Prostate gland (tissue), 2 donors: ENCODE results near the gene ADAR. TPM values are rescaled to one million over a fixed set of nuclear protein-coding genes. Genes with fewer than 3 reads are reported as not detected.
A peak's percentile ranks its signal among the peaks of the same experiment; 100 is the strongest.

Source experiments
- DNase-seq: peaks from one replicate; pipeline ENCODE4 v3.0.0-alpha.2; 2019; ENCODE audit warnings: low spot score
- H3K27ac ChIP-seq, 2 donors: fragments of 200-600 bp; sonication (generic); 2 replicates each; pipeline ENCODE4 v1.5.1; 2017 to 2019
- H3K27me3 ChIP-seq: fragments of 200-600 bp; sonication (generic); replicated peaks from 2 replicates; pipeline ENCODE4 v1.5.1; 2019; ENCODE audit not compliant: insufficient read depth
- H3K36me3 ChIP-seq, 2 donors: fragments of 200-600 bp; sonication (generic); 1 replicate in 1 of 2; 2 replicates in 1 of 2; pipeline versions ENCODE4 v1.5.1 to v1.8.1; 2017 to 2019
- H3K4me1 ChIP-seq: fragments of 200-600 bp; sonication (generic); replicated peaks from 2 replicates; pipeline ENCODE4 v1.5.1; 2019
- H3K4me3 ChIP-seq, 2 donors: fragments of 200-600 bp; sonication (generic); 2 replicates each; pipeline ENCODE4 v1.5.1; 2017 to 2019
- H3K9me3 ChIP-seq: fragments of 200-600 bp; sonication (generic); 2 replicates; pipeline ENCODE4 v1.5.1; 2017
- POLR2A ChIP-seq: fragments of 450-650 bp; IDR thresholded peaks from one replicate; pipeline ENCODE4 v1.6.1; 2016; ENCODE audit warnings: antibody characterized with exemption, mild to moderate bottlenecking
- POLR2AphosphoS5 ChIP-seq: sonication (generic); formaldehyde crosslinking; IDR thresholded peaks from one replicate; pipeline ENCODE4 v1.6.1; 2017; ENCODE audit warnings: antibody characterized with exemption
- WGBS: methylation state at CpG from one replicate; pipeline ENCODE4 v1.1.5; 2018; 5-methylcytosine and 5-hydroxymethylcytosine counted together
- intact Hi-C: fragments of 100-400 bp; cut with DNase I; formaldehyde crosslinking; loops from one replicate; pipeline ENCODE4 v1.14.2; 2022
- total RNA-seq, 2 donors: library from RNA; depleted of rRNA; stranded (reverse); fragments of >200 nt; gene quantifications; one replicate each; pipeline ENCODE4 v1.1.0, GENCODE V29; 2016
- TF ChIP-seq, protein P1 (sequence below), 4 experiments: fragments of 200-600 bp in 2 of 4; fragments of 450-650 bp in 2 of 4; sonication (generic) in 2 of 4; IDR thresholded peaks; 1 replicate in 3 of 4; 2 replicates in 1 of 4; pipeline ENCODE4 v1.5.1; 2016 to 2019; ENCODE audit warnings: antibody characterized with exemption in 4 of 4, mild to moderate bottlenecking in 2 of 4, moderate library complexity in 2 of 4

Gene ADAR
- total RNA-seq, 2 donors from 2014 or later, result 98.1 to 181 TPM

DNA sequence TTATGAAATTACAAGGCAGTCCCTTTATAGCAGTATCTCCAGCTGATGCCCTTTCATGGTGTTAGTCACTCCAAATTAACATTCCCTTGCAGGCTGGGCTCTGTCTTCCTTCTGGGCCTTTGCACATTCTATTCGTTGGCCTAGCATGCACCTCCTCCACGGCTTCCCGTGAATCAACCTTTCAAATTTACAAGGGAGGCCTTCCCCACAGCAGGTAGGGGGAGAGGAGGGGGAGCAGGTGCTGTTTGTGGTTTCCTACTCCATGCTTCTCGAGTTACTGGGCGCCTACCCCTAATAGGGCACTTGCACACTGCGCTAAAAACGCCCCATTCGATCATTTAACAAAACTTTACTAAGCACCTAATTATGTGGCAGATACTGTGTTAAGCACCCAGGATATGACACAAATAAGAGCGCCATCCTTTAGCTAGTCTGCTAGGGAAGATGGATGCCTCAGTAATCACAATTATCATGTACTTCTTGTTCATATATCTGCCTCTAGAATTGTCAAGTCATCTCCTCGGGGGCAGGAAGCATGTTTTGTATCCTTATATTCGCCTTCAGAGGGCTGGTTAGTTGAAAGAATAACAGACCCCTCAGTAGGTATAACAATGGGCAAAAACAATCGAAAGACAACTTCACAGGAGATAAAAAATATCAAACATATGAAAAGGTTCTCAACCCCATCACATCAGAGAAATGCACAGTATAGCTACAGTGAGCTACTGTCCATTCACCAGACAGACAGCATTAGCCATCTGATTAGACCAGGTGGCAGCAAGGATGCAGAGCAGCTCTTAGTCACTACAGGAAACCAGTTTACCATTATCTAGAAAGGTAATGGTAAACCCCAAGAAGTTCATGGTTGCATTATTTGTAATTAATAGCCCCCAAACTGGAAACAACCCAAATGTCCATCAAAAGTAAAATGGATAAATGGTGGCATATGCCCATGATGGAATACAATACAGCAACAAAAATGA, 1.7 kb upstream of the ADAR start:
- 64% methylated on average over 12 of the region's 12 CpGs for WGBS
- peak overlapping the region in 1 of 2 donors; percentile 97 for H3K27ac ChIP-seq
- intact Hi-C loops, result loop anchor here (2.0 kb wide), 1 partner anchor 17 kb away; no protein-coding TSS in a partner anchor

DNA sequence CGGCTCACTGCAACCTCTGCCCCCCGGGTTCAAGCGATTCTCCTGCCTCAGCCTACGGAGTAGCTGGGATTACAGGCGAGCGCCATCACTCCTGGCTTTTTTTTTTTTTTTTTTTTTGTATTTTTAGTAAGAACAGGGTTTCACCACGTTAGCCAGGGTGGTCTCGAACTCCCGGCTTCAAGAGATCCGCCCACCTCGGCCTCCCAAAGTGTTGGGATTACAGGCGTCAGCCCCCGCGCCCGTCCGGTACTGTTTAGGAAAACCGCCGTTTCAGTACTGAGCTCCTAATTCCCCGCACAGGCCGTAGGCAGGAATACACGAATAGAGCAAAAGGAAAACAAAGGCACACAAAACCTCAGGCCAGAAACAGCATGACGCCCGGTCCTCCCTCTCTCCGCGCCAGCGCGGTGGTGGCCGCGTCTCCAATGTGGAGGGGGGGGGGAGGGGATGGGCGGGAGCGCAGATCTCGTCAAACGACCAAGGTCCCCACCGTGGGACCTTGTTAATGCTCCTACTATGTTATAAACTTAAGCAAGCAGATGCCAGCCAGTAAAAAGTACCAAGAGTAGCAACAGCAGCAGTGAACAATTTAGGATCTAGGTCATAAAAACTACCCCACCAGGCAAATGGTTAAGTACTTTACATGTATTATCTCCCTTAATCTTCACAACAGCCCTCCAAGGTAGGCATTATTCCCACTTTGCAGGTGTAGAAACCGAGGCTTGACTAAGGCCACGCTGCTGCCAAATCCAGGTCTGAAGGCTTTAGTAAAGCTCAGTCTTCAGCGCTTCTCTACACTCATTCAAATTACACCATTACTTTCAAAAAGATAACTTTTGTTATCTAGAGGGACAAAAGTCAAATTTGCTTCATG, 648 bp upstream of the ADAR start:
- H3K27ac ChIP-seq, result peak overlapping the region; percentile 93 to 97
- no peaks in the 10 kb centered on the region for H3K36me3 ChIP-seq
- intact Hi-C loops, result loop anchor here (2.0 kb wide), 1 partner anchor 18 kb away; no protein-coding TSS in a partner anchor
- H3K4me1 ChIP-seq, result peaks cover 4% of the 10 kb centered on the region
- WGBS, result 5% methylated on average over 37 of the region's 37 CpGs
- H3K9me3 ChIP-seq, result no peaks in the 10 kb centered on the region
- H3K4me3 ChIP-seq, result peak overlapping the region; percentile 89 to 99
- DNase-seq, result peak; percentile 28
- no peak for TF ChIP-seq POLR2A
- TF ChIP-seq, protein P1, sequence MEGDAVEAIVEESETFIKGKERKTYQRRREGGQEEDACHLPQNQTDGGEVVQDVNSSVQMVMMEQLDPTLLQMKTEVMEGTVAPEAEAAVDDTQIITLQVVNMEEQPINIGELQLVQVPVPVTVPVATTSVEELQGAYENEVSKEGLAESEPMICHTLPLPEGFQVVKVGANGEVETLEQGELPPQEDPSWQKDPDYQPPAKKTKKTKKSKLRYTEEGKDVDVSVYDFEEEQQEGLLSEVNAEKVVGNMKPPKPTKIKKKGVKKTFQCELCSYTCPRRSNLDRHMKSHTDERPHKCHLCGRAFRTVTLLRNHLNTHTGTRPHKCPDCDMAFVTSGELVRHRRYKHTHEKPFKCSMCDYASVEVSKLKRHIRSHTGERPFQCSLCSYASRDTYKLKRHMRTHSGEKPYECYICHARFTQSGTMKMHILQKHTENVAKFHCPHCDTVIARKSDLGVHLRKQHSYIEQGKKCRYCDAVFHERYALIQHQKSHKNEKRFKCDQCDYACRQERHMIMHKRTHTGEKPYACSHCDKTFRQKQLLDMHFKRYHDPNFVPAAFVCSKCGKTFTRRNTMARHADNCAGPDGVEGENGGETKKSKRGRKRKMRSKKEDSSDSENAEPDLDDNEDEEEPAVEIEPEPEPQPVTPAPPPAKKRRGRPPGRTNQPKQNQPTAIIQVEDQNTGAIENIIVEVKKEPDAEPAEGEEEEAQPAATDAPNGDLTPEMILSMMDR (IDR thresholded peaks at IDR 0.05), result no peak
- no peak for TF ChIP-seq POLR2AphosphoS5
- H3K27me3 ChIP-seq, result no peaks in the 10 kb centered on the region

More for the DNA sequence above, 1.7 kb upstream of the ADAR start:
- Histone ChIP-seq H3K4me3 (no peak overlapping the region), H3K36me3 (no peaks in the 10 kb centered on the region), H3K4me1 (peaks cover 4% of the 10 kb centered on the region), H3K9me3 (no peaks in the 10 kb centered on the region), H3K27me3 (no peaks in the 10 kb centered on the region)
- no peak for TF ChIP-seq POLR2AphosphoS5
- no peak for TF ChIP-seq POLR2A
- TF ChIP-seq, protein P1 (IDR thresholded peaks at IDR 0.05), result no peak
- no peak for DNase-seq

DNA sequence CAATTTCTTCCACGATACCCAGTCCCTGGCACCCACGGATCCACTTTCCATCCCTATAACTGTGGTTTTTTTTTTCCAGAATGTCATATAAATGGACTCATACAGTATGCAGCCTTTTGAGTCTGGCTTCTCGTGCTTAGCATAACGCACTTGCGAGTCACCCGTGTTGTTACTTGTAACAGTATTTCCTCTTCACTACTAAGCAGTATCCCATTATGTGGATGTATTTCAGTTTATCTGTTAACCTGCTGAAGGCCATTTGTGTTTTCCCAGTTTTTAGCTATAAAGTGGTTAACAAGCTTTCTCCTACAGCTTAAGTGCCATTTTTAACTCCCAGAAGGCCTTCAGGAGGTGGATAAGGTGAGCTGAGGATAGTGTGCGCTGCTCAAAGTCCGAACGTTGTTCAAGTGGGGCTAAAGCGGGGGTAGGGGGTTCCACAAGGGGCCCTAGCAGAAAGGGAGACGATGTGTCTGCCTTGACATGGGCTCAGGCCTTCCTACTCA, 829 bp downstream of the ADAR start:
- 8% methylated on average over 11 of the region's 11 CpGs for WGBS
- Histone ChIP-seq H3K27ac (peak overlapping the region; percentile 93 to 97), H3K4me3 (peak overlapping the region; percentile 89 to 99), H3K9me3 (no peaks in the 10 kb centered on the region), H3K27me3 (no peaks in the 10 kb centered on the region), H3K36me3 (no peaks in the 10 kb centered on the region), H3K4me1 (peaks cover 4% of the 10 kb centered on the region)
- no peak for TF ChIP-seq POLR2A
- TF ChIP-seq, protein P1 (IDR thresholded peaks at IDR 0.05), result no peak
- no peak for TF ChIP-seq POLR2AphosphoS5
- no peak for DNase-seq
- intact Hi-C loops, result no loop called here

DNA sequence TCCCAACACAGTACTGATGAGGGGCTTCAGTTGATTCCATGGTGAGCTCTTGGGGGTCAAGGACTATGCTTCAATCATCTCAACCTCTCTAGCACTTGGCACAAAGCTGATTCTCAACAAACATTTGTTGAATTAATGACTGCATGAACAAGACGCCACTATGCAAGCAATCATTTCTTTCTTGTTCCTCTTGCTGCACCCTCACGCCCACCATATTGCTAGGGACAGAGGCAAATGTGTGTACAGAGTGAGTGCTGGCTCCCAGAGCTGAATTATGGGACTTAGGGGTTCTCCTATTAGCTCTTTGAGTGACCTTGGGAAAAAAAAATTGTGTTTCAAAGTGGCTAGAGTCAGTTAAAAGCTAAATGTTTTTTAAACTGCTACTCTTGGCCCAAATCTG, 2.5 kb downstream of the ADAR start:
- H3K27ac ChIP-seq, result no peak overlapping the region
- no peak for DNase-seq
- 67% methylated on average over 2 of the region's 2 CpGs for WGBS
- H3K4me3 ChIP-seq, result no peak overlapping the region
- H3K36me3 ChIP-seq, result peaks cover 4% of the 10 kb centered on the region in 2 donors
- intact Hi-C loops, result no loop called here
- H3K27me3 ChIP-seq, result no peaks in the 10 kb centered on the region
- no peaks in the 10 kb centered on the region for H3K9me3 ChIP-seq
- peaks cover 4% of the 10 kb centered on the region for H3K4me1 ChIP-seq
- TF ChIP-seq, protein P1 (IDR thresholded peaks at IDR 0.05), result no peak
- TF ChIP-seq POLR2AphosphoS5, result no peak
